GM19240 (cell line): ENCODE measurements around the gene RAB11FIP3.

Experiments used
- DNase-seq: peaks from one replicate; pipeline ENCODE4 v3.0.0; 2011; ENCODE audit warnings: low spot score; ENCODE audit not compliant: insufficient read length

The RAB11FIP3 gene

DNA sequence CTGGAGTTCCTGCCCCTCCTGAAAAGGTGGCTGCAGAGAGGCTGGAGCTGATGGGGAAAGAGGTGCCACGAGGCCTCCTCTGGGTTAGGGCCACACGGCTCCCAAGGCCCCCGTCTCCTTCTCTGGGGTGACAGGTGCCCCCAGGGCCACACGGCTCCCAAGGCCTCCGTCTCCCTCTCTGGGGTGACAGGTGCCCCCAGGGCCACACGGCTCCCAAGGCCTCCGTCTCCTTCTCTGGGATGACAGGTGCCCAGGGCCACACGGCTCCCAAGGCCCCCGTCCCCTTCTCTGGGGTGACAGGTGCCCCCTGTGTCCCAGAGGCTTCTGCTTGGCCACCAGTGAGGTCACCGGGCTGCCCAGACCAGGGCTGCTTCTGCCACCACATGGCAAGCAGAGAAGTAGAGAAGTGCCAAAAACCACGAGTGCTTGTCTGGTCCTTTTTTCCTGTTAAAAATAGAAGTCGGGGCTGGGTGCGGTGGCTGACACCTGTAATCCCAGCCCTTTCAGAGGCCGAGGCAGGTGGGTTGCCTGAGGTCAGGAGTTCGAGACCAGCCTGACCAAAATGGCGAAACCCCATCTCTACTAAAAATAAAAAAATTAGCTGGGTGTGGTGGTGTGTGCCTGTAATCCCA is 106.2 kb downstream of the RAB11FIP3 start:
- DNase-seq = no peak

DNA sequence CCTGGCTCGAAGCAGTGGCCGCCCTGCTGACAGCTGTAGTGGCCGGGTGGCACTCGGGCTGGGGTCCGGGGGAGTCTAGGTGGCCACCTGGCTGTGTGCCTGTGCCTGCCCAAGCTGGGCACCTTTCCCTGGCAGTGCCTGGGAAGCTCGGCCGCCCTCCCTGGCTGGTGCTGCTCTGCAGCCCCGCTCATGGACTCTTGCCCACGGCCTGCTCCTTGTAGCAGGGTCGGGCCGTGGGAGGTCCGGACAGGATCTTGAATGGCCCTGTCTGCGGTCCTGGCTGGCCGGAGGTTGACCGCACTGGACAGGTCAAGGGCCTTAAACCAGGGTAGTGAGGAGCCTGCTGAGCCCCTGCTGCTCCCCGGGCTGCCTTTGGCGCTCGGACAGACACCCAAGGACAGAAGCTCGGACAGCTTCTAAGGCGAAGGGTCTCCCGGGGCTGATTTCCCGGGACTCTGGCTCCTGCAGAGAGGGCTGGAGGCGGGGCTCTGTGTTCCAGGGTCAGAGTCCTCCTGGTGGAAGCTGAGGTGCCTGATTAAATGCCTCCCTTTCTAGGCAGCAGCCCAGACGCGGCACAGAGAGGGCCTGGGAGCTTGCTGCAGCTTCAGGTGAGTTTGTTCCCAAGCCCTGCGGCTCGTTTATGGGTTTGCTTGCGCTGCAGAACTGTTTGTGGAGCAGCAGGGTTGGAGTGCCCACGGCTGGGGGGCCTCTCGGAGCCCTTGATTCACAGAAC is 108.1 kb downstream of the RAB11FIP3 start:
- no peak for DNase-seq

DNA sequence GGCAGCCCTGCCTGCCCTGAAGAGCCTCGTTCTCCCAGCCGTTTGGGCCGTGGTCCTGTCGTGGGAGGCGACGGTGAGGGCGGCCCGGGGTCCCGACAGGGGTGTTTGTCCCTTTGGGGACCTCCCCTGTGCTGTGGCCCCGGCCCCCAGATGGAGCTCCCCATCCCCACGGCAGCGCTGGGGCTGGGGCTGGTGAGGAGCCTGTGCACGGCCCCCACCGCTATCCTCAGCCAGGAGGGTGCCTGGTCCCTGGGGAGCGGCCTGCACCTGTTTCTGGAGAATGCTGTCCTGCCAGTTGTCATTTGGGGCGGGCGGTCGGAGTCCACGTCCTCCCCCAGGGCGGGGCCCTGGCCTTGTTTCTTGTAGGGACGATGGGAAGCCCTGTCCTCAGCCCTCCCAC is 108.7 kb downstream of the RAB11FIP3 start:
- DNase-seq = no peak

DNA sequence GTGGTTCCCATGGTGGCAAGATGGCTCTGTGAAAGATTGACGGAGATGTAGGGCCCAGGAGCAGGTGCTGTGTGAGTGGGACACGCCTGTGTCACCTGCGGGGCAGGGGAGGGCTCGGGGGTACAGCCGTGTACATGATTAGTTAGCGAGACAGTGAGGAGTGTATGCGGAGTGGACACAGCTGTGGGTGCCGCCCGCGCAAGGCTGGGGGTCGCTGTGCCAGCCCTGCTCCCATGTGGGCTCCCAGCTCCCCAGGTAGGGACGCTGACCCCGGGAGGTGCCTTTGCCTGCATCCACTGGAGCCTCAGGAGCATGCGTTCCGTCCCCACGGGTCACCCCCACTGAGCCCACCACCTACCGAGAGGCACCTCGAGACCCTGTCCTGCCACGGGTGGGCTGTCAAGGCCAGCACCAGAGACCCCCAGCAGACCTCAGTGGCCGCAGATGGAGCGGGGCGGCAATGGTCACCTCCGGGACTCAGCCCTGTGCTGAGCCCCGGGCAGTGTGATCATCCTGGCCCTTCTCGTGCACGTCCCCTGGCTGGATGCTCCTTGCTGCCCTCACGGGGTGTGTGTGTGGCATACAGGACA is 109.5 kb downstream of the RAB11FIP3 start:
- DNase-seq = no peak

- DNase-seq = no peak
These were observed 110.3 kb downstream of the RAB11FIP3 start for GRCh38 chr16:535446-536405.

DNA sequence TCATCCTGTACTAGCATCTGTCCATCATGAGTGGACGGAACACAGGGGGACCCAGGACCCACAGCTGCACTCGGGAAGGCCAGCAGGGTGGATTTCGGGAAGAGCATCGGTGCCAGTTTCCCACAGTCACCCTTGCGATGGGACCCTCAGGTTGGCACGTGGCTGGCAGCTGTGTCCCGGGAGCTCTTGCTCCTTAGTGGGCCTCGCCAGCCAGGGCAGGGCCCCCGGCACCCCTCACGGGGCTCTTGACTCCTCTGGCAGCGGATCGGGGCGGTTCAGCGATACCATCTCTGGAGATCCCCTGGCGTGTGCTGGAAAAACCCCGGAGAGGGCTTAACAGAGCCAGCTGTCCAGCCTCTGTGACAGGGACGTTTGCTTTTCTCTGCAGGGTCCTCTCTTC is 111.3 kb downstream of the RAB11FIP3 start:
- DNase-seq = no peak

DNA sequence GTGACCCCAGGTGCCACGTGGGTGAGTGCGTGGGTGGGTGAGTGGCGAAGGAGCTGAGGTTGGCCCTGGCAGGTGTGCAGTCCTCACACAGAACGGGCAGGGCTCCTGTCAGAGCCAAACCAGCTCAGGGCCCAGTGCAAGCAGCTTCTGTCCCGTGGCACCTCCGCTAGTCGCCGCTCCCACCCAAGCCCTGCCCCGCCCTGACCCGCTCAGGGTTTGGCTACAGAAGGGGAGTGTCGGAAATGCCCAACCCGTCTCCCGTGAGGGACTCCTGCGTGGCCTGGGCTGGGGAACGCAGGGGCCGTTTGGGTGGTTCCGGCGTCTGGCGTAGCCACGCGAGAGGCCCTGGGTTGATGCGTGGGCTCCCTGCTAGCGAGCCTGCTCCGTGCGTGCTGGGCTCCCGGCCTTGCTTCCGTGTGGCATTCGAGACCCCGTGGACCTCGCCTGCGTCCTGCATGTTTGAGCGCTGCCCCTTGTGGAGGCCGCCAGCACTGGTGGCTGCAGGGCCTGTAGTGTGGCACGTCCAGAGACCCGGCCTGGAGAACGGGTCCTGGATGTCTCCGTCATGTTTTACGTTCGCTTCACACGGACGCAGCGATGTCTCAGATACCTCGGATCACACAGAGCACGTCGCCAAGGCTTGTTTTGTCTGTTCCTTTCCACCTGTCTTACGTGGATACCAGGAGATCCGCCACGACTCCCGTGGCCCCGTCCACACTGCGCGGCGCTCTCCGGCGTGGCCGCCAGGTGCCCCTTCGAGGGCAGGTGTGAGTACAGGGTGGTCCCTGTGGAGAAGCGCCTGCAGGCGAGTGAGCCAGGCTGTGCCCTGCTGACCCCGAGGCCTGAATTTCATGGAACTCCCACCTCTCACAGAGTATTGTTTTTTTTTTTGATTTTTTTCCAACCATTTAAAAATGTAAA is 112.2 kb downstream of the RAB11FIP3 start:
- no peak for DNase-seq

- no peak for DNase-seq
These were observed 114.6 kb downstream of the RAB11FIP3 start for GRCh38 chr16:539901-540530.

- no peak for DNase-seq
These were observed 115.3 kb downstream of the RAB11FIP3 start for GRCh38 chr16:540645-541340.

DNA sequence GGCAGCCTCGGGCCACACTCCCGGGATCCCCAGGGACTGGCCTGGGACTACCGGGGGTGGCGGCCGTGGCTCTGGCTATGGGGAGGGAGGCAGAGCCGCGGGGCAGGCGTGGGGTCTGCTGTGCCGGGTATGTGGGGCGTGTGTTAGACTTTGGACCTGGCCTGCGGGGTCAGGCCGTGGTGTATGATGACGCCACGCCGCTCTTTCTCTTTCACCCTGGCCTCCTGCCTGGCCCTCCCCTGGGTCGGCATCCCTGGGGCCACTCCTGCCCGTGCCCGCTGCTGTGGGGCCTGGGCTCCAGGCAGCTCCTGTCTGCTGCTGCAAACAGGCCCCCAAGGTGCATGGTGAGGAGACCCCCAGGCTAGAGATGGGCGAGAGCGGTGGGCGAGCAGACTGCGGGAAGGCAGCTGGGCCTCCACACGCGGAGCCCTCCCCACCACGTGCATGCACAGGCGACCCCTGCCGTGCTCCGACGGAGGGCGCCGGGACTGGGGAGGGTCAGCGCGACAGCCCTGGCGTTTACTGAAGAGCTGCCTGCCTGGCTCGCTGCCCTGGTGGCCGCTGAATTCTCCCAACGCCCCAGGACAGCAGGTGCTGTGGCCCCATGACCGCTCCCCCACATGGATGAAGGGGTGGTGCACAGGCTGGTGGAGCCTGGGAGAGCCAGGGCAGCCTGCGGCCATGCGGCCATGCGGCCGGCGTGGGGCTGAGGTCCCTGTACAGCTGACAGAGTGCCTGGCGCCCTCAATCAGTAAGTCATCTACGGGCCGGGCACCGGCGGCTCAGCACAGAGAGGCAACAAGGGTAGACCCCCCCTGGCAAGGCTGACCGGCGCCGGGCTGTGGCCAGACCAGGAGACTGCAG is 118.1 kb downstream of the RAB11FIP3 start:
- DNase-seq = no peak

DNA sequence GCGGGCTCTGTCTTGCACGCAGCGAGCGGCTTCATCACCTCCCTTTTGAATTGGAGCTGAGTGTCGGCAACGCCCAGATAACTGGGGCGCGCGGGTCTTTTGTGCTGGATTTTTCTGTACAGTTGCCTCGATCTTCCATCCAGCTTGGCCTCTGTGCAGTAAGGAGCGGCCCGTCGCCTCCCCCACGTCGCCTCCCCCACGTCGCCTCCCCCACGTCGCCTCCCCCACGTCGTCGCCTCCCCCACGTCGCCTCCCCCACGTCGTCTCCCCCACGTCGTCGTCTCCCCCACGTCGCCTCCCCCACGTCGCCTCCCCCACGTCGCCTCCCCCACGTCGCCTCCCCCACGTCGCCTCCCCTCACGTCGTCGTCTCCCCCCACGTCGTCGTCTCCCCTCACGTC is 119.1 kb downstream of the RAB11FIP3 start:
- no peak for DNase-seq

- DNase-seq = no peak
These were observed 121.7 kb downstream of the RAB11FIP3 start for GRCh38 chr16:546909-547770.

GRCh38 chr16:548586-548985 is 123.1 kb downstream of the RAB11FIP3 start:
- no peak for DNase-seq

DNA sequence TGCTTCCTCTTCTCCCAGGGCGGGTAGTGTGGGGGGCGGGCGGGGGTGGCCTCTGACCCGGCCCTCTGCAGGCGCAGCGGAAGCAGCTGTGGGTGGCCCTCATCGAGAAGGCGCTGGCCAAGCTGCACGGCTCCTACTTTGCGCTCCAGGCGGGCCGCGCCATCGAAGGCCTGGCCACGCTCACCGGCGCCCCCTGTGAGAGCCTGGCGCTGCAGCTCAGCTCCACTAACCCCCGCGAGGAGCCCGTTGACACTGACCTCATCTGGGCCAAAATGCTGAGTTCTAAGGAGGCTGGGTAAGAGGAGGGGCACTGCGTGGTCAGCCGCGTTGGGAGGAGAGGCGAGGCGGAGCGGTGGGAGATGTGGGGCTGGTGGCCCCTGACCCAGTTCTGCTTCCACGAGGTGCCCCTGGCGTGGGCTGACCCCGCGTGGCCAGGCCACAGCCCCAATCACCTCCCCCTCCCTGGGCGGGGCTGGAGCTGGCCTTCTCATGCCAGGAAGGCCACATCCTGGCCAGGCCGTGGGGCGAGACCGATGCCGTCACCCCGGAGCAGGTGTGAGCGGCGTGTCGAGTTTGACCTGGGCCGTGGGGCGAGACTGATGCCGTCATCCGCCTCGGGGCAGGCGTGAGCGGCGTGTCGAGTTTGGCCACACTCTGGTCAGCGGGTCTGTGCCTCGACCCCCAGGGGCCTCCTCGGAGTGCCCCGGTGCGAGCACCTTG is 124.3 kb downstream of the RAB11FIP3 start:
- DNase-seq = no peak

DNA sequence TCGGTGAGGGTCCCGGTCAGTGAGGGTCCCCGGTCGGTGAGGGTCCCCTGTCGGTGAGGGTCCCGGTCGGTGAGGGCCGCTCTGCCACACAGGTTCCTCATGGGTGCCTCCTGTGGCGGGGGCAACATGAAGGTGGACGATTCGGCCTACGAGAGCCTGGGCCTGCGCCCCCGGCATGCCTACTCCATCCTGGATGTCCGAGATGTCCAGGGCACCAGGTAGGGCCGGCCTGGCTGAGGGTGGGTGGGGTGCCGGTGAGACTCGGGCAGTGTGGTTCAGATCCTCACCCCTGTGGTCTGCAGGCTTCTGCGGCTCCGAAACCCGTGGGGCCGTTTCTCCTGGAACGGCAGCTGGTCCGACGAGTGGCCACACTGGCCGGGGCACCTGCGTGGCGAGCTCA is 125.8 kb downstream of the RAB11FIP3 start:
- DNase-seq = no peak

- DNase-seq = no peak
These were observed 126.7 kb downstream of the RAB11FIP3 start for GRCh38 chr16:552171-552570.
